Thyroid gland (tissue), 4 donors: ENCODE measurements around the gene LMNB1.

ENCODE experiments used
- CTCF ChIP-seq, 6 experiments: fragments of 200-600 bp in 3 of 6; fragments of 450-650 bp in 3 of 6; sonication (generic) in 3 of 6; IDR thresholded peaks; one replicate each; pipeline ENCODE4 v1.5.1; 2016 to 2019; ENCODE audit warnings: antibody characterized with exemption in 6 of 6, mild to moderate bottlenecking in 2 of 6, inconsistent platforms in 1 of 6, moderate library complexity in 1 of 6
- POLR2A ChIP-seq, 2 donors: fragments of 450-650 bp; IDR thresholded peaks; one replicate each; pipeline ENCODE4 v1.6.1; 2017; ENCODE audit warnings: antibody characterized with exemption in 2 of 2, mild to moderate bottlenecking in 2 of 2, moderate library complexity in 1 of 2

GRCh38 chr5:126752081-126752785 lies 24.7 kb upstream of the LMNB1 start:
- TF ChIP-seq CTCF (IDR thresholded peaks at IDR 0.05) (no peak), POLR2A (IDR thresholded peaks at IDR 0.05) (no peak)
